ENCODE measurements around the gene SPIC.

DNA sequence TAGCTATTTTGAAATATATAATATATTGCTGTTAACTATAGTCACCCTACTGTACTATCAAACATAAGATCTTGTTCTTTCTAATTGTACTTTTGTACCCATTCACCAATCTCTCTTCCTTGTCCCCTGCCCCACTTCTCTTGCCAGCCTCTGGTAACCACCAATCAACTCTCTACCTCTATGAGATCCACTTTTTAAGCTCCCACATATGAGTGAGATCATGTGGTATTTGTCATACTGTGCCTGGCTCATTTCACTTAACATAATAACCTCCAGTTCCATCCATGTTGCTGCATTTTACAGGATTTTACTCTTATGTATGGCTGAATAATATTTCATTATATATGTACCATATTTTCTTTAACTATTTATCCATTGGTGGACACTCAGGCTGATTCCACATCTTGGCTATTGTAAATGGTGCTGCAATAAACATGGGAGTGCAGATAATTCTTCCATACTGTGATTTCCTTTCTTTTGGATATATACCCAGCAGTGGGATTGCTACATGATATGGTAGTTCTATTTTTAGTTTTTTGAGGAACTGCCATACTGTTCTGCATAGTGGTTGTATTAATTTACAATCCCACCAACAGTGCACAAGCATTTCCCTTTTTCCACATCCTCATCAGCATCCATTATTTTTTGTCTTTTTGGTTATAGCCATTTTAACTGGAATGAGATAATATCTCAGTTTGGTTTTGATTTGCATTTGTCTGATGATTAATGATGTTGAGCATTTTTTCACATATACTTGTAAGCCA is 33.5 kb upstream of the SPIC start:
- TF ChIP-seq SP1 (IDR thresholded peaks at IDR 0.05) (no peak), BHLHE40 (IDR thresholded peaks at IDR 0.05; ENCODE audit: borderline replicate concordance) (no peak), ZNF384 (IDR thresholded peaks at IDR 0.05) (no peak)

All from HEK293T (cell line).